SHP77 (cell line): ENCODE results near the gene PDLIM5.

Source experiments
- DNase-seq, 2 experiments: peaks; one replicate each; lab custom pipeline; 2025; lab: John Stamatoyannopoulos, UW

The PDLIM5 gene

DNA sequence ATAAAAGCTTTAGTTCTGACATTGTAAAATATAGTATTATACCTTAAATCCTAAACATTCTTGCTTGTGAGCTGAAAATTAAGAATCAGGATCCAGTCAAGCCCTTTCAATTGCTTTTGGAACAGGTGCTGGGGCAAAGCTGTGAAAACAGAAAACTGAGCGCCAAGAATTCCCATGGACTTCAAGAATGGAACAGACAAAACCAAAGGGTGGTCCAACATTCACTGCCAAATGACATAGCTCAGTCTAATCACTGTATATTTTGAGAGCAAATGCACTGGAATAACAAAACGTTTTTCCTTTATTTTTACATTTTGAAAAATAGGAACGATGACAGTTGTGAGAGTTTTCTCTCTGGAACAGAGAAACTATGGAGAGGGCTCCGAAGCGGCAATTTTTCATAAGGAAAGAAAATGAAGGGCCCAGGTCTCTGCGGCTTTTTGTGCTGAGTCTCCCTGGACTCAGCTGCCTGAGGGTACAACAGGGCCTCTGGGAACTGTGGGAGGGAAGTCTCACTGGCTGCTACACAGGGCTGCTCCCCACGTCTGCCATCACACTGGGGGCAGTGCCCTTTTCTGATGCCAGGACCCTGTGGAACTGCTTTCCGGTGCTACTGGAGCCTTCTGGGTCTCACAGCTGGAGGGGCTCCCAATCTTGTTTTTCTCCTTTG, 250.0 kb downstream of the PDLIM5 start:
- DNase-seq: no peak

DNA sequence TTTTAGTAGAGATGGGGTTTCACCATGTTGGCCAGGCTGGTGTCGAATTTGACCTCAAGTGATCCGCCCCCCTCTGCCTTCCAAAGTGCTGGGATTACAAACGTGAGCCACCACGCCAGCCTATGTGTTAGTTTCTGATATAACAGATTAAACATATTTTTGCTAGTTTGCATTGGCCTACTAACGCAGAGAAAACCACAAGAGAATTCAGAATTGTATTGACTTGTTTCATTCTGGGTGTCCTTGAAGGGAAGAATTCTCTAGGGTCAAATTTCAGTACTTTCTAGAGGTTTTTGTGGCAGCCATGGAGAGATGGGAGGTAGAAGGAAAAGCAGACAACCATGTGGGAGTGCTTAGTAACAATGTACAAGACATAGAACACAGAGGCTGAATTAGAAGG, 259.9 kb downstream of the PDLIM5 start:
- DNase-seq: no peak

DNA sequence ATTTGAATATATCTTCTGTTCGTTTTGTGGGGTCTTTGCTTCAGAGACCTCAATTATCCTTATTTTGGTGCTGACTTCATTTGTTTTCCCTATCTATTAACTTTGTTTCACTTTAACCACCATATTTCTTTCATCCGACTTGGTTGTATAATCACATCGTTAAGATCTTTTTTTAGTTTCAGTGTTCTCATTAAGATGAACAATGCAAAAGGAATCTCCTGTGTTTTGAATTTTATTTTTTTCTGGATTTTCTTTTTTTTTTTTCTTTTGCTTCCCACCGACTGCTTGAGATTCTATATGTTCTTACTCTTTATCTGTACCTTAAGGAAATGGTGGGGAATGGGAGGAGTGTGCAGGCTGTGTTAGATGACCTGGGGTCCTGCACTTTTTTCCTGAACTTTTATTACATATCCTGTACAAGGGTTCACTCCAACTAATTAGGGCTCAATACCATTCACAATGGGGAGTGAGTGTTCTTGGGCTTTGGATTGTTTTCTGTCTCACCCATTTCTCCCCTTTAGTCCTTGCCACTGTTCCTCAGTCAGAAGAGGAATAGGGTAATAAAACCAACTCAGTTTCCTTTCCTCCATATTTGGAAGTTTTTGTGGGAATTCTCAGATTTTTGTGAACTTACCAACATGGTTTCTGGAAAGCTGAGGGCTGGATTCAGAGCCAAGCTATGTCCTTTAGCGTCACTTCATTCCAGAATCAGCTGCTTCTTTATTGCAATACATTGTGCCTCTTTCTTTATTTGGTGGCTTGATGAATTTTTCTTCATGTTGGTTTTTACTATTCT, 262.8 kb downstream of the PDLIM5 start:
- no peak for DNase-seq

DNA sequence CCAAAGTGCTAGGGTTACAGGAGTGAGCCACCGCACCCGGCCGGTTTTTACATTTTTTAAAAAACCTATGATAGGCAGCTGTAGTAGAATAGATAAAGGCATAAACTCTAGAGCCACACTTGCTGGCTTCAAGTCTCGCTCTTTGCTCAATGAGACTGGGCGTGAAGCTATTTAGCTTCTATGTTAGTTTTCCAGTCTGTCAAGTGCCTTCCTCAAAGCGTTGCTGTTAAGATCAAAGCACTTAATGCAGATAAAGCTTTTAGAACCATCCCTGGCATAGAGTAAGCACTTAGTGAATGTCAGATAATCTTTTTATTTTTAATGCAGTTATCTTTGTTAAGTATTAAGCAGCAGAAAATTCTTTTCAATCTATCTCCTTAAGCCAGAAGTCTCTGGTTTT, 264.0 kb downstream of the PDLIM5 start:
- no peak for DNase-seq
